Measurements from ENCODE around the gene CEP250. TPM values are rescaled to one million over a fixed set of nuclear protein-coding genes. Genes with fewer than 3 reads are reported as not detected.

The CEP250 gene
- total RNA-seq, 1 donor = 23.5 TPM

DNA sequence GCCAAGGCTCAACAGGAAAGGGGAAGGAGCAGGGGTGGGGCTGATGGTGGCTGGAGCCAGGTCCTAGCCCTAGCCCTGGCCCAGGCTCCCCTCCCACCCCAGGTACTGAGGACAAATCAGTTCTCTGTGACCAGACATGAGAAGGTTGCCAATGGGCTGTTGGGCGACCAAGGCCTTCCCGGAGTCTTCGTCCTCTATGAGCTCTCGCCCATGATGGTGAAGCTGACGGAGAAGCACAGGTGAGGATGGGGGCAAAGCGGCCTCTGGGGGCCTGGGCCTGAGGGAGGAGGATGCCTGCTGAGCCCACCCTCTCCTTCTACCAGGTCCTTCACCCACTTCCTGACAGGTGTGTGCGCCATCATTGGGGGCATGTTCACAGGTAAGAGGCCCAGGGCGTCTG lies 101.5 kb downstream of the CEP250 start:
- Histone ChIP-seq H4K20me1 (ENCODE audit: insufficient read depth, low read length) (peaks cover 4% of the 10 kb centered on the region), H3K4me3 (ENCODE audit: insufficient read depth, low read length) (no peak overlapping the region), H3K36me3 (ENCODE audit: insufficient read depth, low read length) (peaks cover 28% of the 10 kb centered on the region), H3K79me2 (ENCODE audit: insufficient read depth, low read length) (no peaks in the 10 kb centered on the region), H3K4me1 (ENCODE audit: insufficient read depth, low read length) (no peaks in the 10 kb centered on the region), H3K27me3 (ENCODE audit: insufficient read depth, low read length) (no peaks in the 10 kb centered on the region), H3K4me2 (ENCODE audit: insufficient read depth, low read length) (no peak overlapping the region), H3K9me3 (ENCODE audit: low read depth, low read length) (no peaks in the 10 kb centered on the region), H2AFZ (ENCODE audit: low read length) (no peak overlapping the region), H3K27ac (ENCODE audit: low read depth, low read length) (no peak overlapping the region)
- TF ChIP-seq, protein P1, sequence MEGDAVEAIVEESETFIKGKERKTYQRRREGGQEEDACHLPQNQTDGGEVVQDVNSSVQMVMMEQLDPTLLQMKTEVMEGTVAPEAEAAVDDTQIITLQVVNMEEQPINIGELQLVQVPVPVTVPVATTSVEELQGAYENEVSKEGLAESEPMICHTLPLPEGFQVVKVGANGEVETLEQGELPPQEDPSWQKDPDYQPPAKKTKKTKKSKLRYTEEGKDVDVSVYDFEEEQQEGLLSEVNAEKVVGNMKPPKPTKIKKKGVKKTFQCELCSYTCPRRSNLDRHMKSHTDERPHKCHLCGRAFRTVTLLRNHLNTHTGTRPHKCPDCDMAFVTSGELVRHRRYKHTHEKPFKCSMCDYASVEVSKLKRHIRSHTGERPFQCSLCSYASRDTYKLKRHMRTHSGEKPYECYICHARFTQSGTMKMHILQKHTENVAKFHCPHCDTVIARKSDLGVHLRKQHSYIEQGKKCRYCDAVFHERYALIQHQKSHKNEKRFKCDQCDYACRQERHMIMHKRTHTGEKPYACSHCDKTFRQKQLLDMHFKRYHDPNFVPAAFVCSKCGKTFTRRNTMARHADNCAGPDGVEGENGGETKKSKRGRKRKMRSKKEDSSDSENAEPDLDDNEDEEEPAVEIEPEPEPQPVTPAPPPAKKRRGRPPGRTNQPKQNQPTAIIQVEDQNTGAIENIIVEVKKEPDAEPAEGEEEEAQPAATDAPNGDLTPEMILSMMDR (IDR thresholded peaks at IDR 0.05; ENCODE audit: extremely low read depth, low read depth, low read length) = no peak
- no peak for DNase-seq (ENCODE audit: insufficient read length, low spot score, missing footprints)

- H3K4me1 ChIP-seq (ENCODE audit: insufficient read depth, low read length) = no peaks in the 10 kb centered on the region
- H2AFZ ChIP-seq (ENCODE audit: low read length) = no peak overlapping the region
- no peak overlapping the region for H3K27ac ChIP-seq (ENCODE audit: low read depth, low read length)
- TF ChIP-seq, protein P1 (IDR thresholded peaks at IDR 0.05; ENCODE audit: extremely low read depth, low read depth, low read length) = no peak
- H3K4me2 ChIP-seq (ENCODE audit: insufficient read depth, low read length) = no peak overlapping the region
- peaks cover 22% of the 10 kb centered on the region for H3K36me3 ChIP-seq (ENCODE audit: insufficient read depth, low read length)
- no peaks in the 10 kb centered on the region for H3K27me3 ChIP-seq (ENCODE audit: insufficient read depth, low read length)
- peaks cover 4% of the 10 kb centered on the region for H4K20me1 ChIP-seq (ENCODE audit: insufficient read depth, low read length)
- no peak overlapping the region for H3K4me3 ChIP-seq (ENCODE audit: insufficient read depth, low read length)
- DNase-seq (ENCODE audit: insufficient read length, low spot score, missing footprints) = no peak
- H3K79me2 ChIP-seq (ENCODE audit: insufficient read depth, low read length) = no peaks in the 10 kb centered on the region
- no peaks in the 10 kb centered on the region for H3K9me3 ChIP-seq (ENCODE audit: low read depth, low read length)
These were observed 103.1 kb downstream of the CEP250 start for GRCh38 chr20:35558451-35558850.

DNA sequence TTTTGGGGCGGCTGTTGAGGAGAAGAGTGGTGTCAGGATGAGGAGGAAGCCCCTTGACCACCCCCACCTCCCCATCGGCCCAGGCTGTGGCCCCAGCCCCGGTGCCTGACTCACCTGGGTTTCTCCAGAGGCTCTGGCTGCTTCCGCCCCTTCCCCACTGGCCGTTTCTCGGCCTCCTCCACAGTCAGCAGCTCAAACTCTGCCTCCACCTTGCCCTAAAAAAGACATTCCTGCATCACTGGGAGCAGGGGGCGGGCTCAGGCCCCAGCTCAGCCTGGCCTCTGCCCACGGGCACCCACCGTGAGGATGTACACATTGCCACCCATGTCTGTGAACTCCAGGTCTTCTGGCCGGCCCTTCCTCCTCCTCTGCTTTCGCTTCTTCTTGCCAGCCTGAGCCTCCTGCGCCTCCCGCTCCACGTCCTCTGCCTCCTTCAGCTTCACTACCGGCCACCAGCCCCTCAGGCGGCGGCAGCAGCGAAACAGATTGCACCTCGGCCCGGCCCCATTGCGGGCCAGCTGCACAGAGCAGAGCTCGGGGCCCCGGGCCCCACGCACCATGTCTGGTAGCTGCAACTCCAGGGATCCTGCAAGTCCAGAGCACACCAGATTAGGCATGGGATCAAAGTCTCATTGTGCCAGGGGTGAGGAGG lies 103.8 kb downstream of the CEP250 start:
- Histone ChIP-seq H3K79me2 (ENCODE audit: insufficient read depth, low read length) (no peaks in the 10 kb centered on the region), H3K27ac (ENCODE audit: low read depth, low read length) (no peak overlapping the region), H4K20me1 (ENCODE audit: insufficient read depth, low read length) (peaks cover 4% of the 10 kb centered on the region), H3K27me3 (ENCODE audit: insufficient read depth, low read length) (no peaks in the 10 kb centered on the region), H3K36me3 (ENCODE audit: insufficient read depth, low read length) (peaks cover 22% of the 10 kb centered on the region), H3K9me3 (ENCODE audit: low read depth, low read length) (no peaks in the 10 kb centered on the region), H3K4me3 (ENCODE audit: insufficient read depth, low read length) (no peak overlapping the region), H3K4me1 (ENCODE audit: insufficient read depth, low read length) (no peaks in the 10 kb centered on the region), H2AFZ (ENCODE audit: low read length) (no peak overlapping the region), H3K4me2 (ENCODE audit: insufficient read depth, low read length) (no peak overlapping the region)
- TF ChIP-seq, protein P1 (IDR thresholded peaks at IDR 0.05; ENCODE audit: extremely low read depth, low read depth, low read length) = no peak
- no peak for DNase-seq (ENCODE audit: insufficient read length, low spot score, missing footprints)

DNA sequence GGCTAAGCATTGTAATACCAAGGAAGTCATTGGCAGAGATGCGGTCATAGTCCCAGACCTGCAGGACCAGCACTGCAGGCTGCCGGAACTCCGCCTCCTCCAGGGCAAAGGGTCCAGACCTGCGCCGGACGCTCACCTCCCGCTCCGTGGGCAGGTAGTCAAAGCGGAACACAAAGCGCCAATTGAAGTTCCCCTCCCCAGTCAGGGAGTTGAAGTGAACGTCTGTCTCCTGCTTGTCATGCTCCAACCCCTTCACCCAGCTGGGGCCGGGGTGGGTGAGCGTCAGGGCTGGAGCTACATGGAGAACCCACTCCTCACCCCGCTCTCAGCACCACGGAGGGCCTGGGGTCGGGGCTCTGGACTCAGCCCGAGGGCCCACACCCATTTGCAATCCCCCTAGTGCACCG lies 104.7 kb downstream of the CEP250 start:
- H3K27ac ChIP-seq (ENCODE audit: low read depth, low read length) = no peak overlapping the region
- H3K9me3 ChIP-seq (ENCODE audit: low read depth, low read length) = no peaks in the 10 kb centered on the region
- peaks cover 3% of the 10 kb centered on the region for H4K20me1 ChIP-seq (ENCODE audit: insufficient read depth, low read length)
- no peaks in the 10 kb centered on the region for H3K27me3 ChIP-seq (ENCODE audit: insufficient read depth, low read length)
- H3K4me2 ChIP-seq (ENCODE audit: insufficient read depth, low read length) = no peak overlapping the region
- no peak overlapping the region for H2AFZ ChIP-seq (ENCODE audit: low read length)
- no peaks in the 10 kb centered on the region for H3K4me1 ChIP-seq (ENCODE audit: insufficient read depth, low read length)
- H3K4me3 ChIP-seq (ENCODE audit: insufficient read depth, low read length) = no peak overlapping the region
- H3K36me3 ChIP-seq (ENCODE audit: insufficient read depth, low read length) = peaks cover 19% of the 10 kb centered on the region
- no peaks in the 10 kb centered on the region for H3K79me2 ChIP-seq (ENCODE audit: insufficient read depth, low read length)
- DNase-seq (ENCODE audit: insufficient read length, low spot score, missing footprints) = no peak
- TF ChIP-seq, protein P1 (IDR thresholded peaks at IDR 0.05; ENCODE audit: extremely low read depth, low read depth, low read length) = no peak
